OCI-LY7 (cell line): ENCODE data around the gene AARSD1.

Source experiments
- CTCF ChIP-seq: fragments of 200-600 bp; sonication (generic); conservative IDR thresholded peaks from 2 replicates; pipeline ENCODE4 v1.5.1; 2014; ENCODE audit warnings: mild to moderate bottlenecking, antibody characterized with exemption, low read length, moderate library complexity, mixed read lengths
- EZH2phosphoT487 ChIP-seq: fragments of 200-600 bp; sonication (generic); IDR thresholded peaks from 2 replicates; pipeline ENCODE4 v1.6.1; 2018; ENCODE audit warnings: low read depth, borderline replicate concordance, mild to moderate bottlenecking, mixed run types, antibody characterized with exemption, low read length, moderate library complexity, mixed read lengths

GRCh38 chr17:42944211-42944610 lies 20.0 kb downstream of the AARSD1 start:
- TF ChIP-seq CTCF (no peak), EZH2phosphoT487 (no peak)
